Caco-2 (cell line): ENCODE results near the gene FAM98C. TPM values are rescaled to one million over a fixed set of nuclear protein-coding genes. Genes with fewer than 3 reads are reported as not detected.
A peak's percentile ranks its signal among the peaks of the same experiment; 100 is the strongest.

ENCODE experiments used
- BruUV-seq: library from RNA; stranded (reverse); fragments of 400-500 nt; replicated peaks from 2 replicates; lab custom pipeline; 2021; lab: Mats Ljungman, UMichigan
- CTCF ChIA-PET: fragments of 300-600 bp; sonication (Branson Sonifier 250); formaldehyde crosslinking; loops from one replicate; lab custom pipeline; 2022; ENCODE audit warnings: antibody characterized with exemption; lab: Charles Lee
- POLR2A ChIA-PET: fragments of 300-600 bp; sonication (Branson Sonifier 250); formaldehyde crosslinking; loops from one replicate; lab custom pipeline; 2022; ENCODE audit warnings: antibody characterized with exemption; lab: Charles Lee
- DNase-seq, 2 experiments: peaks; one replicate each; pipeline versions ENCODE4 v3.0.0 to v3.0.0-alpha.2; 2020 to 2022
- H3K27me3 ChIP-seq: replicated peaks from 2 replicates; pipeline ENCODE4 v1.6.0; 2011; ENCODE audit warnings: low read length; ENCODE audit not compliant: control insufficient read depth, insufficient read depth
- H3K36me3 ChIP-seq: 2 replicates; pipeline ENCODE4 v1.5.1; 2011; ENCODE audit warnings: low read length; ENCODE audit not compliant: control insufficient read depth, insufficient read depth
- H3K4me1 ChIP-seq: fragments of 250-450 bp; sonication (Bioruptor Pico); 2 replicates; pipeline ENCODE4 v1.5.1; 2020; ENCODE audit warnings: mild to moderate bottlenecking
- H3K4me3 ChIP-seq: 2 replicates; pipeline ENCODE4 v1.5.1; 2011; ENCODE audit warnings: low read depth, mild to moderate bottlenecking, control low read depth, low read length
- H3K9me3 ChIP-seq: fragments of 250-450 bp; sonication (Bioruptor Pico); 2 replicates; pipeline ENCODE4 v1.5.1; 2020; ENCODE audit warnings: mild to moderate bottlenecking, moderate library complexity
- H3K27ac Mint-ChIP-seq: one replicate; pipeline ENCODE4 v1.8.0; 2022; ENCODE audit warnings: mixed read lengths; ENCODE audit not compliant: unreplicated experiment
- H3K27me3 Mint-ChIP-seq: one replicate; pipeline ENCODE4 v1.8.0; 2022; ENCODE audit warnings: mixed read lengths; ENCODE audit not compliant: insufficient read depth, unreplicated experiment
- H3K36me3 Mint-ChIP-seq: one replicate; pipeline ENCODE4 v1.8.0; 2022; ENCODE audit warnings: mild to moderate bottlenecking, mixed read lengths; ENCODE audit not compliant: insufficient read depth, unreplicated experiment
- H3K4me1 Mint-ChIP-seq: one replicate; pipeline ENCODE4 v1.8.0; 2022; ENCODE audit warnings: low read depth, mixed read lengths; ENCODE audit not compliant: unreplicated experiment
- H3K4me3 Mint-ChIP-seq: one replicate; pipeline ENCODE4 v1.8.0; 2022; ENCODE audit warnings: mild to moderate bottlenecking, moderate library complexity, mixed read lengths; ENCODE audit not compliant: unreplicated experiment
- H3K9me3 Mint-ChIP-seq: one replicate; pipeline ENCODE4 v1.8.0; 2022; ENCODE audit warnings: mixed read lengths; ENCODE audit not compliant: unreplicated experiment
- intact Hi-C: fragments of 100-400 bp; cut with micrococcal nuclease; formaldehyde crosslinking; loops from one replicate; pipeline ENCODE4 v1.10.0; 2022; ENCODE audit not compliant: unreplicated experiment
- total RNA-seq: library from RNA; stranded (reverse); gene quantifications from 2 replicates; pipeline ENCODE4 v1.2.3, GENCODE V29; 2022
- TF ChIP-seq, protein P1 (sequence below), 2 experiments: fragments of 200-600 bp in 1 of 2; IDR thresholded peaks; 1 replicate in 1 of 2; 2 replicates in 1 of 2; pipeline versions ENCODE4 v1.5.1 to v1.8.0; 2011 to 2022; ENCODE audit warnings: antibody characterized with exemption in 1 of 2, control low read depth in 1 of 2, inconsistent platforms in 1 of 2, low read depth in 1 of 2, low read length in 1 of 2, mild to moderate bottlenecking in 1 of 2, moderate library complexity in 1 of 2; ENCODE audit not compliant: insufficient read depth in 1 of 2, severe bottlenecking in 1 of 2, unreplicated experiment in 1 of 2

Gene FAM98C
- total RNA-seq, 1 experiment from 2014 or later = 19.7 TPM

DNA sequence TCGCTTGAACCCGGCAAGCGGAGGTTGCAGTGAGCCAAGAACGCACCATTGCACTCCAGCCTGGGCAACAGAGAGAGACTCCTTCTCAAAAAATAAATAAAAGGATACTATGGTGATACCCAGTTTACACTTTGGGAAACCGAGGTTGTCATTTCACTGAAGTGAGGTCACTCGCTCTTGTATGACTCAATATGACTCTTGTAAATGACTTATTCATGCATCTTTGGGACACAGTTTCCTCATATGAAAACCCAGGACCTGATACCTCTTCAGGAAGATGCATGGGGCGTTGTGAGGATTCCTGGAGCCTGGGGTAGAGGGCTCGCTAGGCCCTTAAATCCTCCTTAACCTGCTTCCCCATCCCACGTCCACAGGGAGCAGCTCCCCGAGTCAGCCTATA is 24.0 kb upstream of the FAM98C start:
- no peaks in the 10 kb centered on the region for H3K9me3 Mint-ChIP-seq
- H3K4me1 Mint-ChIP-seq = peaks cover 6% of the 10 kb centered on the region
- ChIA-PET CTCF (no interaction called here), POLR2A (no interaction called here)
- H3K36me3 Mint-ChIP-seq = peaks cover 72% of the 10 kb centered on the region
- no peak overlapping the region for H3K27ac Mint-ChIP-seq
- Histone ChIP-seq H3K4me1 (0 out of 2 replicates have a peak, but pooled peaks cover 4% of the 10 kb centered on the region), H3K9me3 (no peaks in the 10 kb centered on the region), H3K4me3 (no peak overlapping the region), H3K36me3 (peaks cover 6% of the 10 kb centered on the region), H3K27me3 (no peaks in the 10 kb centered on the region)
- TF ChIP-seq, protein P1, sequence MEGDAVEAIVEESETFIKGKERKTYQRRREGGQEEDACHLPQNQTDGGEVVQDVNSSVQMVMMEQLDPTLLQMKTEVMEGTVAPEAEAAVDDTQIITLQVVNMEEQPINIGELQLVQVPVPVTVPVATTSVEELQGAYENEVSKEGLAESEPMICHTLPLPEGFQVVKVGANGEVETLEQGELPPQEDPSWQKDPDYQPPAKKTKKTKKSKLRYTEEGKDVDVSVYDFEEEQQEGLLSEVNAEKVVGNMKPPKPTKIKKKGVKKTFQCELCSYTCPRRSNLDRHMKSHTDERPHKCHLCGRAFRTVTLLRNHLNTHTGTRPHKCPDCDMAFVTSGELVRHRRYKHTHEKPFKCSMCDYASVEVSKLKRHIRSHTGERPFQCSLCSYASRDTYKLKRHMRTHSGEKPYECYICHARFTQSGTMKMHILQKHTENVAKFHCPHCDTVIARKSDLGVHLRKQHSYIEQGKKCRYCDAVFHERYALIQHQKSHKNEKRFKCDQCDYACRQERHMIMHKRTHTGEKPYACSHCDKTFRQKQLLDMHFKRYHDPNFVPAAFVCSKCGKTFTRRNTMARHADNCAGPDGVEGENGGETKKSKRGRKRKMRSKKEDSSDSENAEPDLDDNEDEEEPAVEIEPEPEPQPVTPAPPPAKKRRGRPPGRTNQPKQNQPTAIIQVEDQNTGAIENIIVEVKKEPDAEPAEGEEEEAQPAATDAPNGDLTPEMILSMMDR (IDR thresholded peaks at IDR 0.05; ENCODE audit: insufficient read depth in 1 of 2, low read depth in 1 of 2, low read length in 1 of 2, severe bottlenecking in 1 of 2, unreplicated experiment in 1 of 2) = no peak
- BruUV-seq = no TSS peak
- no peak for DNase-seq
- no peak overlapping the region for H3K4me3 Mint-ChIP-seq
- H3K27me3 Mint-ChIP-seq = no peaks in the 10 kb centered on the region
- intact Hi-C loops = no loop called here

DNA sequence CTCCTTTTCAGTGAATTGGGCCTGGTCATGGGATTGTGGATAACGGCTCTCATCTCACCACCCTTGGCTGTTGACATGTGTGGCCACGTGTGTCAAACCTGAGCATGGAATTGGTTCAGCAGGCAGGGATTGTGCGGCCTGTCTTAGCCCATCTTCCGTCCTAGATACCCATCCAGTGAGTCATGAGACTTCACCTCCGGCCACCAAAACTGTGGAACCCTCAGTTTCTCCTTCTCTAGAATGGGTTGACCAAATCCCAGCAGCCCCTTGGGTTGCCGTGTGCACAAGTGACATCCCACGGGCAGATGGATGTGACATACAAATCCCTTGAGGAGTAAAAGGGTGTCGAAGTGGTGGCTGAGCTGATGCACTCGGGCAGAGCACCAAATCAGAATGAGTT is 21.8 kb upstream of the FAM98C start:
- H3K4me3 ChIP-seq = no peak overlapping the region
- no peak for DNase-seq
- no TSS peak for BruUV-seq
- Mint-ChIP-seq H3K27me3 (no peaks in the 10 kb centered on the region), H3K4me3 (no peak overlapping the region), H3K9me3 (no peaks in the 10 kb centered on the region), H3K27ac (no peak overlapping the region), H3K4me1 (no peaks in the 10 kb centered on the region), H3K36me3 (peaks cover 77% of the 10 kb centered on the region)
- POLR2A ChIA-PET = no interaction called here
- TF ChIP-seq, protein P1 (IDR thresholded peaks at IDR 0.05; ENCODE audit: insufficient read depth in 1 of 2, low read depth in 1 of 2, low read length in 1 of 2, severe bottlenecking in 1 of 2, unreplicated experiment in 1 of 2) = no peak
- H3K36me3 ChIP-seq = peaks cover 9% of the 10 kb centered on the region
- intact Hi-C loops = no loop called here
- H3K9me3 ChIP-seq = no peaks in the 10 kb centered on the region
- H3K27me3 ChIP-seq = no peaks in the 10 kb centered on the region
- CTCF ChIA-PET = no interaction called here
- no peaks in the 10 kb centered on the region for H3K4me1 ChIP-seq

- no peaks in the 10 kb centered on the region for H3K27me3 ChIP-seq
- H3K4me1 Mint-ChIP-seq = peaks cover 6% of the 10 kb centered on the region
- no peaks in the 10 kb centered on the region for H3K9me3 Mint-ChIP-seq
- ChIA-PET POLR2A (no interaction called here), CTCF (no interaction called here)
- peaks cover 9% of the 10 kb centered on the region for H3K36me3 ChIP-seq
- H3K27ac Mint-ChIP-seq = peak overlapping the region; percentile 64
- TSS peak; percentile 53 for BruUV-seq
- H3K9me3 ChIP-seq = no peaks in the 10 kb centered on the region
- H3K4me3 Mint-ChIP-seq = no peak overlapping the region
- TF ChIP-seq, protein P1 (IDR thresholded peaks at IDR 0.05; ENCODE audit: insufficient read depth in 1 of 2, low read depth in 1 of 2, low read length in 1 of 2, severe bottlenecking in 1 of 2, unreplicated experiment in 1 of 2) = no peak
- peaks cover 12% of the 10 kb centered on the region; the same call in 1 of the 2 replicates for H3K4me1 ChIP-seq
- no peaks in the 10 kb centered on the region for H3K27me3 Mint-ChIP-seq
- intact Hi-C loops = no loop called here
- DNase-seq = peak in 1 of 2 experiments; percentile 63
- peaks cover 81% of the 10 kb centered on the region for H3K36me3 Mint-ChIP-seq
- no peak overlapping the region for H3K4me3 ChIP-seq
Observed at GRCh38 chr19:38383184-38383583, 19.7 kb upstream of the FAM98C start.
